ENCODE measurements around the gene SPAG17. TPM values are rescaled to one million over a fixed set of nuclear protein-coding genes. Genes with fewer than 3 reads are reported as not detected.

The SPAG17 gene
- total RNA-seq, 1 experiment from 2014 or later: 0.52 TPM

- TF ChIP-seq JUN (CRISPR knock-in tag; IDR thresholded peaks at IDR 0.05) (no peak), ZNF671 (CRISPR knock-in tag; IDR thresholded peaks at IDR 0.05) (no peak)
- POLR2A ChIA-PET: interaction anchor here (0.6 kb wide), 1 partner anchor 52 kb away, joined by 3 read pairs; no protein-coding TSS in a partner anchor
- Mint-ChIP-seq H3K4me3 (no peak overlapping the region), H3K36me3 (no peaks in the 10 kb centered on the region), H3K9me3 (peaks cover 7% of the 10 kb centered on the region), H3K27me3 (ENCODE audit: low read depth) (no peaks in the 10 kb centered on the region), H3K27ac (no peak overlapping the region), H3K4me1 (peaks cover 12% of the 10 kb centered on the region)
- CTCF ChIA-PET: no interaction called here
- ATAC-seq (no peak), DNase-seq (ENCODE audit: low spot score) (no peak)
Observed at GRCh38 chr1:118124064-118124463, 61.0 kb downstream of the SPAG17 start.

- CTCF ChIA-PET: no interaction called here
- Mint-ChIP-seq H3K36me3 (no peaks in the 10 kb centered on the region), H3K27ac (no peak overlapping the region), H3K4me1 (peaks cover 11% of the 10 kb centered on the region), H3K27me3 (ENCODE audit: low read depth) (no peaks in the 10 kb centered on the region), H3K4me3 (no peak overlapping the region), H3K9me3 (peaks cover 7% of the 10 kb centered on the region)
- ATAC-seq (no peak), DNase-seq (ENCODE audit: low spot score) (no peak)
- POLR2A ChIA-PET: no interaction called here
- TF ChIP-seq IRF1 (CRISPR knock-in tag; IDR thresholded peaks at IDR 0.05) (no peak), ETV6 (CRISPR knock-in tag; IDR thresholded peaks at IDR 0.05) (no peak), ZNF512 (CRISPR knock-in tag; IDR thresholded peaks at IDR 0.05; ENCODE audit: borderline replicate concordance) (no peak), CDX4 (CRISPR knock-in tag; IDR thresholded peaks at IDR 0.05; ENCODE audit: borderline replicate concordance) (no peak), ATF6 (CRISPR knock-in tag; IDR thresholded peaks at IDR 0.05) (no peak), SMAD3 (CRISPR knock-in tag; IDR thresholded peaks at IDR 0.05; ENCODE audit: borderline replicate concordance) (no peak), CTCF (IDR thresholded peaks at IDR 0.05) (no peak), ZNF317 (CRISPR knock-in tag; IDR thresholded peaks at IDR 0.05; ENCODE audit: borderline replicate concordance, low read depth) (no peak), JAZF1 (CRISPR knock-in tag; IDR thresholded peaks at IDR 0.05) (no peak), MLX (CRISPR knock-in tag; IDR thresholded peaks at IDR 0.05) (no peak), NFATC4 (CRISPR knock-in tag; IDR thresholded peaks at IDR 0.05) (no peak), JUN (CRISPR knock-in tag; IDR thresholded peaks at IDR 0.05) (no peak), IRF2 (CRISPR knock-in tag; IDR thresholded peaks at IDR 0.05; ENCODE audit: borderline replicate concordance, low read depth) (no peak), HMGA2 (CRISPR knock-in tag; IDR thresholded peaks at IDR 0.05) (no peak), TP53 (CRISPR knock-in tag; IDR thresholded peaks at IDR 0.05) (no peak), E2F4 (CRISPR knock-in tag; IDR thresholded peaks at IDR 0.05; ENCODE audit: borderline replicate concordance, low read depth) (no peak), AR (CRISPR knock-in tag; IDR thresholded peaks at IDR 0.05) (no peak), CREM (CRISPR knock-in tag; IDR thresholded peaks at IDR 0.05) (no peak)
Observed at GRCh38 chr1:118123116-118123839, 61.8 kb downstream of the SPAG17 start.

All from WTC11 (cell line).